Peyer's patch (tissue), 4 donors: Measurements from ENCODE around the gene THSD7A.

Source experiments
- POLR2A ChIP-seq, 2 donors: fragments of 450-650 bp; IDR thresholded peaks; one replicate each; pipeline ENCODE4 v1.5.1; 2017; ENCODE audit warnings: antibody characterized with exemption in 2 of 2, mild to moderate bottlenecking in 2 of 2, moderate library complexity in 2 of 2
- TF ChIP-seq, protein P1 (sequence below), 6 experiments: fragments of 450-650 bp in 4 of 6; fragments of 200-600 bp in 2 of 6; sonication (generic) in 1 of 6; IDR thresholded peaks; one replicate each; pipeline ENCODE4 v1.5.1; 2017 to 2019; ENCODE audit warnings: antibody characterized with exemption in 6 of 6, mild to moderate bottlenecking in 3 of 6, moderate library complexity in 1 of 6

DNA sequence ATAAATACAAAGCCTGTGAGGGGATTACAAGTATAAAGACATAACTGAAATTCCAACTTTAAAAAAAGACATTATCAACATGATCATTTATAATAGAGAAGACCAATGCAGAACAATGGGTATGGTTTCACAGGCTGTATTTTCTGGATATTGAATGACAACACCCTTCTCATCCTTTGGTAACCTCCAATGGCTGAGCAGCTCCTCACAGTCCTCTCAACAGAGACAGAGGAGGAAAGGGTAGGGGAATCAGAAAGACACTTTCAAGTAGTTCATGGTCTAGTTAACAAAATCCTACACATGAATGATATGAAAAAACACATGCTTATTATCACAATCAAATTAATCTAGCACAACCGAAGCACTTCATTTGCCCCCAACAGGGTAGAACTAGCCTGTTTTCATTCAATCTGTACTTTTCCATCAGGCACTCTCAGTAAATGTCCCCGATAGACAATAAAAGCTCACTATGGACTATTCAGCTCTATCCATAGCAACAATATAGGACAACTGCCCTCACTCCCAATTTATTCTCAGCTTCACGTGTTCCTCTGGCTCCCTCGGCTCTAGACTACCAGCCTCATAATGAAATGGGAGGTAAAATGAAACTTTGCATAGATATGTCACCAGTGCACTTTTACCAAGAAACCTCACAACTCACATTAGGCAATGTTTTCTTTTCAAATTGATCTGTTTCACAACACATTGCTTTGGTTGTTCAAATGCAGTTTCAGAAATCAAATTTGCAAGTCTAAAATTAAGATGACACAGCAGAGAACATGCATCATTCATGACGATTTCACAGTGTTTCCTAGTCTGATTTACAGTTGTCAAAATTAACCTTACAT, 211.4 kb downstream of the THSD7A start:
- TF ChIP-seq, protein P1, sequence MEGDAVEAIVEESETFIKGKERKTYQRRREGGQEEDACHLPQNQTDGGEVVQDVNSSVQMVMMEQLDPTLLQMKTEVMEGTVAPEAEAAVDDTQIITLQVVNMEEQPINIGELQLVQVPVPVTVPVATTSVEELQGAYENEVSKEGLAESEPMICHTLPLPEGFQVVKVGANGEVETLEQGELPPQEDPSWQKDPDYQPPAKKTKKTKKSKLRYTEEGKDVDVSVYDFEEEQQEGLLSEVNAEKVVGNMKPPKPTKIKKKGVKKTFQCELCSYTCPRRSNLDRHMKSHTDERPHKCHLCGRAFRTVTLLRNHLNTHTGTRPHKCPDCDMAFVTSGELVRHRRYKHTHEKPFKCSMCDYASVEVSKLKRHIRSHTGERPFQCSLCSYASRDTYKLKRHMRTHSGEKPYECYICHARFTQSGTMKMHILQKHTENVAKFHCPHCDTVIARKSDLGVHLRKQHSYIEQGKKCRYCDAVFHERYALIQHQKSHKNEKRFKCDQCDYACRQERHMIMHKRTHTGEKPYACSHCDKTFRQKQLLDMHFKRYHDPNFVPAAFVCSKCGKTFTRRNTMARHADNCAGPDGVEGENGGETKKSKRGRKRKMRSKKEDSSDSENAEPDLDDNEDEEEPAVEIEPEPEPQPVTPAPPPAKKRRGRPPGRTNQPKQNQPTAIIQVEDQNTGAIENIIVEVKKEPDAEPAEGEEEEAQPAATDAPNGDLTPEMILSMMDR (IDR thresholded peaks at IDR 0.05), result no peak
- TF ChIP-seq POLR2A (IDR thresholded peaks at IDR 0.05), result no peak
